Activated T-helper 2 cell treated with anti-CD3 and anti-CD28 coated beads, Interferon-gamma antibody, Interleukin-2, Interleukin-4, amounts not matched to agents 10 μg/mL and 5 μg/mL and 100 μg/mL, durations not matched to agents 14 hours and 24 hours and 36 hours (primary cell): Measurements from ENCODE around the gene PBLD. TPM values are rescaled to one million over a fixed set of nuclear protein-coding genes. Genes with fewer than 3 reads are reported as not detected.
"Not testable (repeated sequence)": the region's sequence is repeated elsewhere in the genome, so short reads cannot be mapped to it uniquely, and the experiment has no call there.

Source experiments
- DNase-seq: peaks from one replicate; pipeline ENCODE4 v3.0.0; 2021; ENCODE audit warnings: low spot score
- H3K27ac Mint-ChIP-seq: one replicate; pipeline ENCODE4 v1.8.0; 2021; ENCODE audit warnings: mixed read lengths
- H3K27me3 Mint-ChIP-seq: one replicate; pipeline ENCODE4 v1.8.0; 2021; ENCODE audit warnings: low read depth, mixed read lengths
- H3K36me3 Mint-ChIP-seq: one replicate; pipeline ENCODE4 v1.8.0; 2021; ENCODE audit warnings: low read depth, mixed read lengths
- H3K4me1 Mint-ChIP-seq: one replicate; pipeline ENCODE4 v1.8.0; 2021; ENCODE audit warnings: low read depth, mixed read lengths
- H3K4me3 Mint-ChIP-seq: one replicate; pipeline ENCODE4 v1.8.0; 2021; ENCODE audit warnings: low read depth, mild to moderate bottlenecking, moderate library complexity, mixed read lengths
- H3K9me3 Mint-ChIP-seq: one replicate; pipeline ENCODE4 v1.8.0; 2021; ENCODE audit warnings: mixed read lengths
- intact Hi-C: fragments of 100-400 bp; cut with micrococcal nuclease; formaldehyde crosslinking; loops from one replicate; pipeline ENCODE4 v1.15.1; 2023
- total RNA-seq: library from RNA; stranded (reverse); gene quantifications from 2 replicates; pipeline ENCODE4 v1.2.3, GENCODE V29; 2022

Gene PBLD
- total RNA-seq, 1 donor from 2014 or later, result 1.3 TPM

DNA sequence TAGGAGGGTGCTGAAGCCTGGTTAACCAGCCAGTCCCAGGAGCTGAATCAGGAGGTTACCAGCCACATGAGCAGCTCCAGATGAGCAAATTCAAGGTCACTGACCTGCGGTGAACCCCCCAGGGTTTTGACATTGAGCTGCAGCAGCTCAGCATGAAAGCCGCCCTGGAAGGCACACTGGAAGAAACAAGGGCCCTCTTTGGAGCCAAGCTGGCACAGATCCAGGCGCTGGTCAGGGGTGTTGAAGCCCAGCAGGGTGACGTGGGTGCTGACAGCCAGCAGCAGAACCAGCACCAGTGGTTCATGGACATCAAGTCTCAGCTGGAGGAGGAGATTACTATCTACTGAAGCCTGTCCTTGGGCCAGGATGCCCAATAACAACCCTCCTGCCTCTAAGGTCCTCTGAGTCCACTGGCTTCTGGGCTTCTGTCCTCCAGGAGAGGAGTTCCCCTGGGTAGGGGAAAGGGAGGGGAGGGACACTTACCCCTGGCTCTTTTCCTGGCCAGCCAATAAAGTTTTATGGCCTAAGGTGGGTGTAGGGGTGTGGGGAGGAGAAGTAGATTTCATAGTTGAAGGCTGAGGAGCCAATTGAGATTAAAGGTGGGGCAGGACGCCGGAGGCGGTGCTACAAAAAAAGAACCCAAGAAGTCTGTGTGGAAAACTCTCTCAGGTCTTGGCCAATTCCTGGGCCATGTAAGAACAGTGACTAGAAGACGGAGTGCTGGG, 71.4 kb downstream of the PBLD start:
- intact Hi-C loops, result no loop called here
- Mint-ChIP-seq H3K36me3 (no peaks in the 10 kb centered on the region), H3K9me3 (no peaks in the 10 kb centered on the region), H3K27me3 (peaks cover 15% of the 10 kb centered on the region), H3K4me3 (no peak overlapping the region), H3K27ac (no peak overlapping the region), H3K4me1 (no peaks in the 10 kb centered on the region)
- no peak for DNase-seq

DNA sequence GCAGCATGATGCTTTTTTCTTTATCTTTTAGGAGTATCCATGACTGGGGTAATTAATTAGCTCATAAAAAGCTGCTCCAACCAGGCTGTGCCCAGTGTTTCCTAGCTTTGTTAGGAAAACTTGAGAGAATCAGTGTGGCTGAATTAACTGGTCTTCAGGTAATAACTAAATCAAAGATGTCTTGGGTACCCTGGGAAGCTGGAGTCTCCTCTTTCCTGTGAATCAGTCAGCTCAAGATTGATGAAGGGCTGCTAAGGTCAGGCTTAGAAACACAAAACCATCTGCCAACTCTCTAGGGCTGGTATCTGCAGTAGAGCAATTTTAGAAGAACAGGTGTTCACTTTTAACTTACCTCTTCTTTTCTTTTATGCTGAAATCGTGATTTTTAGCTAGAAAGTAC, 79.4 kb downstream of the PBLD start:
- H3K4me3 Mint-ChIP-seq, result no peak overlapping the region
- H3K4me1 Mint-ChIP-seq, result peaks cover 3% of the 10 kb centered on the region
- no peaks in the 10 kb centered on the region for H3K36me3 Mint-ChIP-seq
- no peak for DNase-seq
- no peak overlapping the region for H3K27ac Mint-ChIP-seq
- no peaks in the 10 kb centered on the region for H3K9me3 Mint-ChIP-seq
- intact Hi-C loops, result no loop called here
- peaks cover 13% of the 10 kb centered on the region for H3K27me3 Mint-ChIP-seq

DNA sequence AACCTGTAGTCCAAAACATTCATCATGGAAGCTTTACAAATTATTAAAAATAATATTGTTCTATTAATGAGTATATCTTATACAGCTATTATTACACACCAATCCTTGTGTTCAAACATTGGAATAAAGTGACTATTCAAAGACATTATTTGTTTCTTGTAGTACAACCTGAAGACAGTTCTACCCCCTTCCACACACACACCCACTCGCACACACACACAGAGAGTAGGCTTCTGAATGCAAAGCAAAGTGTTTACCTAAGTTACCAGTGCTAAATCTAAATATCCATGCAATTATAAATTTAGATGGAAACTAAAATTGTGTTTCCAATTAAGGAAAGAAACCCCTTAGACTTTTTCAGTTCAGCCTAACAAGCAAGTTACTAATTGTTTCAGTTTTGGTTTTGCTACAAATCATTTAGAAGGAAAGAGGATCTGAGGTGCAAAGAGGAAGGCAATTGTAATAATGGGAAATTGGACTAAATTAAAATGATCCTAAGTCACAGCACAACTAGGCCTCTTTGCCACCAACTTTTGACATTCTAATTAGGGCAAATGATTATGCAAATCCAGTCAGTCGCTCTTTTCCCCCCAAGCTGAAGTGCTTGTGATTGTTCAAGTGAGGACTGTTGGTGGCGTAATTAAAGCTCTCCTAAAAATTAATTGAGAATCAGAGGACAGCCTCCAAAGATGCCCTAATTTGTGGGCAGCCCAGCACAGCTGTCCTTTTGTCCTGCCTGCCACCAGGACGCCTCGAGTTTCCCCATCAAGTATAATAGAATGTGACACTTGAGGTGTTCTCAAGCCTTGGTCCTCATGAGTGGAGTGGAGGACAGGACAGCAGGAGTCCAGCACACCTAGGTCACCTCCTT, 80.9 kb downstream of the PBLD start:
- Mint-ChIP-seq H3K9me3 (no peaks in the 10 kb centered on the region), H3K27me3 (peaks cover 6% of the 10 kb centered on the region), H3K4me3 (no peak overlapping the region), H3K27ac (no peak overlapping the region), H3K36me3 (no peaks in the 10 kb centered on the region), H3K4me1 (peaks cover 3% of the 10 kb centered on the region)
- intact Hi-C loops, result no loop called here
- no peak for DNase-seq

DNA sequence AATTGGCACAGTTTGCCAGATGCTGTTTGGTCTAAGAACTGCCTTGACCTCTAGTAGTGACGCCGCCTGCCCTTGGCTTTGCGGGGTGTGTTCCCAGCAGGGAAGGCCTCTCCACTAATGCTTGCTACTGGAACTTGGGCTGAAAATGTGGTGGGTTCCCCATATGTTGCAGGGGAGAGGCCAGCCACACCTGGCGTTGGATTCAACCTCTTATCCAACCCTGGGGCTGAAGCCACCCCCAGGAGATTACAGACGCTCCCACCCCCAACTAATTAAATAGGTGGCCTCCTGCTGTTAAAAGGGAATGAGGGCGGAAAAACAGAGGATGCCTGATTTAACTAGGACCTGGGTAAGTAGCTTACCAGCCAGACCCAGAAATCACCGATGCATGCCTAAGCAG, 81.6 kb downstream of the PBLD start:
- peaks cover 1% of the 10 kb centered on the region for H3K27me3 Mint-ChIP-seq
- peaks cover 3% of the 10 kb centered on the region for H3K4me1 Mint-ChIP-seq

DNA sequence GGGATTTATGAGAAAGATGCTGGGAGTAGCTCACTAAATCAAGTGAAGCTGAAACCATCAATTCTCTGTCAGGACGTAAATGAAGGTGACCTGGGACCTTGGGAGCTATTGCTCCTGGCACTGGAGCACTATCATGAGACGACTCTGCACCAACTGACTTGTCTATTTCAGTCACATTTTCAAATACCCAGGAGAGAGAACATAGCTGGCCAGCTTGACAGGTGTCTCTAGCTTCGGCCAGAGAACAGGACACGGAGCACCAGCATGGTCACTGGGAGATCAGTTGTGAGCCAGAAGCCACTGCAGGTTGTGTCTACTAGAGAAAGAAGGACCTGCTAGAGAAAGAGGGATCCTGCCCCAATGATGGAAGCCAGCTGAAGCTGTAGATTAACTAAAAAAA, 83.4 kb downstream of the PBLD start:
- Mint-ChIP-seq H3K9me3 (no peaks in the 10 kb centered on the region), H3K4me3 (no peak overlapping the region), H3K27me3 (no peaks in the 10 kb centered on the region), H3K4me1 (peaks cover 3% of the 10 kb centered on the region), H3K27ac (no peak overlapping the region), H3K36me3 (no peaks in the 10 kb centered on the region)
- no peak for DNase-seq
- intact Hi-C loops, result no loop called here

More for the DNA sequence above, 81.6 kb downstream of the PBLD start:
- H3K27ac Mint-ChIP-seq, result no peak overlapping the region
- no peak for DNase-seq
- H3K9me3 Mint-ChIP-seq, result no peaks in the 10 kb centered on the region
- no peaks in the 10 kb centered on the region for H3K36me3 Mint-ChIP-seq
- H3K4me3 Mint-ChIP-seq, result no peak overlapping the region
- intact Hi-C loops, result no loop called here

DNA sequence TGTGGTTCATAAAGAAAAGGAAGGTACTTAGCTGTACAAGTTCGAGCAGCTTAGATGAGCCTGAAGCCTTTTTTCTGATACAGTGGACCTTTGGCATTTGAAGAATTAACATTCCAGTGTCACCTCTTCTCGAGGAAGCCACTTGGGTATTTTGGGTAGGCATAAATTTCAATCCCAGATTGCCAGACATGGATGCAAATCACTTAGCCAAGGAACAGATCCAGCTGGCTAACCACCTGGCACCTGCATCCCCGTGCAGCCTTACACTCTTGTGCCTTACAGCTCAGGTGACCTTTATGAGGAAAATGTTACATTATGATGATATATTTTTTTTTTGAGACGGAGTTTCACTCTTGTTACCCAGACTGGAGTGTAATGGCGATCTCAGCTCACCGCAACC, 84.8 kb downstream of the PBLD start:
- H3K36me3 Mint-ChIP-seq, result no peaks in the 10 kb centered on the region
- peaks cover 3% of the 10 kb centered on the region for H3K4me1 Mint-ChIP-seq
- H3K27me3 Mint-ChIP-seq, result peaks cover 2% of the 10 kb centered on the region
- no peak overlapping the region for H3K4me3 Mint-ChIP-seq
- intact Hi-C loops, result no loop called here
- no peak for DNase-seq
- no peak overlapping the region for H3K27ac Mint-ChIP-seq
- no peaks in the 10 kb centered on the region for H3K9me3 Mint-ChIP-seq

DNA sequence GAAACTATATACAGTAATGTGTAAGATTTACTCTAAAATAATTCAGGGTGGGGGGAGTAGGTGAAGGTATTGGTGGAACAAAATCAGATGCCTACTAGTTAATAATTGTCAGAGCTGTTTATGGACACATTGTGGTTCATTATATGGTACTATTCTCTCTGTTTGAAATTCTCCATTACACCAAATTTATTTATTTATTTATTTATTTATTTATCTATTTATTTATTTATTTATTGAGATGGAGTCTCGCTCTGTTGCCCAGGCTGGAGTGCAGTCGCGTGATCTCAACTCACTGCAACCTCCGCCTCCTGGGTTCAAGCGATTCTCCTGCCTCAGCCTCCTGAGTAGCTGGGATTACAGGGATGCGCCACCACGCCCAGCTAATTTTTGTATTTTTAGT, 86.3 kb downstream of the PBLD start:
- H3K36me3 Mint-ChIP-seq, H3K27ac Mint-ChIP-seq, intact Hi-C loops, H3K9me3 Mint-ChIP-seq, H3K4me3 Mint-ChIP-seq, H3K4me1 Mint-ChIP-seq, DNase-seq, H3K27me3 Mint-ChIP-seq: not testable (repeated sequence)

DNA sequence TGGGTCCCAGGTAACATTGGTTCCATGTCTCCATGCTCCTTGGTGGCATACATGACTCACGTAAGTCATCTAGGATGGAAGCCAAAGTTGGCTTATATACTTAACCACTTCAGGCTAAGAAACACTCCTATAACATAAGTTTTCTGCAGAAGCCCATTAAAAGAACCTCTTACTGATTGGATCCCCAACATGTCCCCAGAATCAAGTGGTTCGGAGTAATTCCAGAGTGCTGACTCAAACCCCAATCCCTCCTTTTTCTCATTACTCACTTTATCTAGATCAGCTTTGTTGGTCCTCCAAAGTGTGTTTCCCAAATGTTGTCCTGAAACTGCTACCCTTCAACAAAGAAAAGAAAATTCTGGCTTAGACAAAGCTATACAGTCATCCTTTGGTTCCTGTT, 90.7 kb downstream of the PBLD start:
- no peak overlapping the region for H3K4me3 Mint-ChIP-seq
- H3K27ac Mint-ChIP-seq, result no peak overlapping the region
- no peaks in the 10 kb centered on the region for H3K36me3 Mint-ChIP-seq
- no peaks in the 10 kb centered on the region for H3K9me3 Mint-ChIP-seq
- no peaks in the 10 kb centered on the region for H3K4me1 Mint-ChIP-seq
- DNase-seq, result no peak
- intact Hi-C loops, result no loop called here
- H3K27me3 Mint-ChIP-seq, result peaks cover 2% of the 10 kb centered on the region

DNA sequence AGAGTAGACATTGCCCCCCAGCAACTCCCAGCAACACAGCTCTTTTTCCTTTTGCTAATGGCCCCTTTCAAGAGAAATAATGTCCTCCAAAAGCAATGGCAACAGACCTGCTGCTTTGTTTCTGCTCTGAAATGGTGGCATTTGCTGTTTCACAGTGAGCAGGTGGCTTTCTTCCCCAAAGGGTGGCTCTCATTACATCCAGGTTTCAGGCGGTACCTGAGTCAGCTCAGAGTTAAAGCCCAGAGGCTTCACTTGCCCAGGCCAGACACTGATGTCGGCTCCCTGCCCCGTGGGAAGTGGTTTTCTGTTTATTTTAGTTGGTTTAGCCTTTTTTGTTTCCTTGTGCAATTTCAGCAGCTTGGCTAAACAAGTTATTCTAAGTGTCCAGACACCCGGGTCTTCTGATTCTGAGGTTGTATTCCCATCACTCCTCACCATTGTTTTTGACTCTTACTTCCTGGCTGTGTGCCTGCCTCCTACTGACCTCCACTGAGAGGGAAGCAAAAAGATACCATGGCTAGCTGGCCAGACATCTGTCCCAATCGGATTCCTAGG, 93.1 kb downstream of the PBLD start:
- Mint-ChIP-seq H3K4me1 (no peaks in the 10 kb centered on the region), H3K27me3 (peaks cover 5% of the 10 kb centered on the region), H3K4me3 (no peak overlapping the region), H3K36me3 (no peaks in the 10 kb centered on the region), H3K9me3 (no peaks in the 10 kb centered on the region), H3K27ac (no peak overlapping the region)
- no peak for DNase-seq
- intact Hi-C loops, result no loop called here

DNA sequence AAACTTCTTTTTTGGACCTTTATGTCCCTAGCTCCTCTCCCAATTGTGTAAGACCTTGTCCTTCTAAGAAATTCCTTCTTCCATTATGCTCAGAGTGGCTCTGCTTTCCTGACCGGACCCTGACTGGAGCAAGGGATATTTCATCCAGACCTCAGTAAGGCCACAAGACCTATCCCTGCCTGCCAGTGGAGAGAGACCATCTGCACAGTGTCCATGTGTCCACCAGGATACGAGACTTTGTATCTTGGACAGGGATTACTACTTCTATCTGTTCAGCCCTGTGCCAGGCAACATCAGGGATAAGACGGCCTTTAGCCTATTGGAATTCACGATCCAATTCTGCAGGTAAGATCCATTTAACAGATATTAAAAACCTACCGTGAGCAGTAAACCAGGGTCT, 93.7 kb downstream of the PBLD start:
- no peak for DNase-seq
- H3K27me3 Mint-ChIP-seq, result peaks cover 6% of the 10 kb centered on the region
- H3K36me3 Mint-ChIP-seq, result no peaks in the 10 kb centered on the region
- no peak overlapping the region for H3K4me3 Mint-ChIP-seq
- intact Hi-C loops, result no loop called here
- H3K9me3 Mint-ChIP-seq, result no peaks in the 10 kb centered on the region
- H3K4me1 Mint-ChIP-seq, result no peaks in the 10 kb centered on the region
- H3K27ac Mint-ChIP-seq, result no peak overlapping the region

DNA sequence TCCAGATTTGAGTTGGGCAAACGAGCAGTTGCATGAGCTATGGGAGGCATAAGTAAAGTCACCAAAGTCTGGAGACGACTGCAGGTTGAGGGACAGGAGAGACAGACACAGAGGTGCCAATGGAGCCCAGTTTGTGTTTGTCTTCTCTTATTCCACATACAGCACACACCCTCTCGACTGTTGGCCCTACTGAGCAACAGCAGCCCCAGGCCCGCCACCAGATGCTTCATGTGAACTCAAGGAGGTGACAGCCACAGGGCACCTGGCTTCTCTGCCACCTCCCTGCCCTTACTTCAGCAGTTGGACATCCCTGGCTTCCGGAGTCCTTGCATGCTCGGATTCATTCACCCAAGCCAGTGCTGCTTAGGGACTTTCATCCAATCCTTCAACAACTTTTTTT, 94.4 kb downstream of the PBLD start:
- Mint-ChIP-seq H3K27ac (no peak overlapping the region), H3K9me3 (no peaks in the 10 kb centered on the region), H3K4me1 (no peaks in the 10 kb centered on the region), H3K4me3 (no peak overlapping the region), H3K36me3 (no peaks in the 10 kb centered on the region), H3K27me3 (peaks cover 12% of the 10 kb centered on the region)
- intact Hi-C loops, result no loop called here
- no peak for DNase-seq

DNA sequence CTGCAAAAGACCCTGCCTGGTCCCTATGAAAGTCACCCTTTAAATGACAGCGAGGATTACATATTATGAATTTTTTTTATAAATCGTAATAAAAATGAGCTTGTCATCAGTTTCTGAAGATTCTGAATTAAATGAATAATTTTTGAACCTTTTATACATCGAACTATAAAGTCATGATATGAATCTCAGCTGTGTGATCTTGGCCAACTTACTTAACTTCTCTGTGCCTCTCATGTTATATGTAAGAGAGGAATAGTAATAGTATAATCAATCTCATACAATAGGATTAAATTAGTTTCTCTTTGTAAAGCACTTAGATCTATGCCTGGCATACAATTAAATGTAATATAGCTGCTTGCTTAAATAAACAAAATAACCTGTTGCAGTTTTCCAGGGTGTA, 95.6 kb downstream of the PBLD start:
- intact Hi-C loops, result no loop called here
- H3K9me3 Mint-ChIP-seq, result no peaks in the 10 kb centered on the region
- H3K4me1 Mint-ChIP-seq, result no peaks in the 10 kb centered on the region
- no peak for DNase-seq
- no peaks in the 10 kb centered on the region for H3K36me3 Mint-ChIP-seq
- no peak overlapping the region for H3K27ac Mint-ChIP-seq
- peaks cover 19% of the 10 kb centered on the region for H3K27me3 Mint-ChIP-seq
- no peak overlapping the region for H3K4me3 Mint-ChIP-seq

DNA sequence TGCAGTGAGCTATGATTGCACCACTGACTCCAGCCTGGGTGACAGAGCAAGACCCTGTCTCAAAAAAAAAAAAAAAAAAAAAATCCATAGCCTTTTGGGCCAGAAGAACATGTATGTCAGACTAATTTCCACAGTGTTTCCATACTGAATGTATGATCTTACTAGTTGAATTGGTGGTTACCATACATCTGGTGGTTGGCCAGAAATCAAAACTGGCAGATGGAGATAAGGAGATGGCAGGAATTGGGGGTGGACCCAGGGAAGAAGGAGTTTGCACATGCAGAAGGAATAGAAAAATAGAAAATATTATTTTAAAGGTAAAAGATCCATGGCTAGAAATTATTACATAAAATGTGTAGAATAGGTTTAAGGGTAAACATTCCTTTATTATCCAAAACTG, 97.1 kb downstream of the PBLD start:
- H3K27ac Mint-ChIP-seq, result no peak overlapping the region
- H3K9me3 Mint-ChIP-seq, result no peaks in the 10 kb centered on the region
- DNase-seq, result no peak
- peaks cover 29% of the 10 kb centered on the region for H3K27me3 Mint-ChIP-seq
- no peaks in the 10 kb centered on the region for H3K36me3 Mint-ChIP-seq
- H3K4me3 Mint-ChIP-seq, result no peak overlapping the region
- peaks cover 7% of the 10 kb centered on the region for H3K4me1 Mint-ChIP-seq
- intact Hi-C loops, result no loop called here
